Muscle of leg (tissue), 11 donors: ENCODE results near the gene XPNPEP3. TPM values are rescaled to one million over a fixed set of nuclear protein-coding genes. Genes with fewer than 3 reads are reported as not detected.
A peak's percentile ranks its signal among the peaks of the same experiment; 100 is the strongest.
"Not testable (repeated sequence)": the region's sequence is repeated elsewhere in the genome, so short reads cannot be mapped to it uniquely, and the experiment has no call there.

Experiments
- DNase-seq: peaks from one replicate; pipeline ENCODE4 v3.0.0; 2013
- H3K27ac ChIP-seq: one replicate; pipeline ENCODE4 v1.5.1; 2013; ENCODE audit warnings: mild to moderate bottlenecking, low read length, control low read depth
- H3K27me3 ChIP-seq: one replicate; pipeline ENCODE4 v1.6.1; 2013; ENCODE audit warnings: low read length; ENCODE audit not compliant: control insufficient read depth, insufficient read depth
- H3K36me3 ChIP-seq: one replicate; pipeline ENCODE4 v1.6.1; 2013; ENCODE audit warnings: low read length; ENCODE audit not compliant: control insufficient read depth, insufficient read depth
- H3K4me1 ChIP-seq: one replicate; pipeline ENCODE4 v1.6.1; 2013; ENCODE audit warnings: low read length; ENCODE audit not compliant: control insufficient read depth, insufficient read depth
- H3K4me3 ChIP-seq: one replicate; pipeline ENCODE4 v1.5.1; 2013; ENCODE audit warnings: low read length, control low read depth
- H3K9me3 ChIP-seq: replicated peaks from 2 replicates; pipeline ENCODE4 v1.6.1; 2013; ENCODE audit warnings: low read depth, low read length; ENCODE audit not compliant: control insufficient read depth
- WGBS: methylation state at CpG from one replicate; pipeline ENCODE4 v1.1.5; 2013; ENCODE audit warnings: missing lambda C conversion rate; ENCODE audit not compliant: insufficient coverage; 5-methylcytosine and 5-hydroxymethylcytosine counted together
- polyA plus RNA-seq, 8 donors: library from polyadenylated mRNA; unstranded; fragments of 120-200 nt; gene quantifications; one replicate each; pipeline versions ENCODE4 v1.2.1 to v1.2.3, GENCODE V29; 2013; ENCODE audit warnings: inconsistent platforms in 1 of 8, low replicate concordance in 1 of 8; ENCODE audit not compliant: insufficient read length in 8 of 8, insufficient read depth in 1 of 8
- total RNA-seq: library from RNA; stranded (reverse); fragments of 120-200 nt; gene quantifications from one replicate; pipeline ENCODE4 v1.2.4, GENCODE V29; 2013

The XPNPEP3 gene
- total and polyA plus RNA-seq, 9 donors = 7.8 to 12.8 (median 10.1) TPM

DNA sequence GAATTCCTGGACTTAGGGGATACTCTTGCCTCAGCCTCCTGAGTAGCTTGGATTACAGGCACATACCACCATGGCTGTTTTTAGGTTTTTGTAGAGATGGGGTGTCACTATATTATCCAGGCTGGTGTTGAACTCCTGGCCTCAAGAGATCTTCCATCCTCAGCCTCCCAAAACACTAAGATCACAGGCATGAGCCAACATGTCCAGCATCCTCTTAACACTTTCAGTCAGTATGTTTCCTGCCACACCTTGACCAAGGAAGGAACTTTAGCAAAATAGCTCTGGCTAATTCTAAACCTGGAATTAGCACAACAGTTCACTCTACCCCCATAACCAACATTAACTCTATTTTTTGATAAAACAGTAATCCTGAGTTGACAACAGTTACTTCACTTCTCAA, 32.2 kb downstream of the XPNPEP3 start:
- Histone ChIP-seq H3K27me3 (no peaks in the 10 kb centered on the region), H3K36me3 (peaks cover 30% of the 10 kb centered on the region), H3K4me1 (no peaks in the 10 kb centered on the region), H3K27ac (no peak overlapping the region), H3K9me3 (no peaks in the 10 kb centered on the region), H3K4me3 (no peak overlapping the region)
- DNase-seq = no peak

DNA sequence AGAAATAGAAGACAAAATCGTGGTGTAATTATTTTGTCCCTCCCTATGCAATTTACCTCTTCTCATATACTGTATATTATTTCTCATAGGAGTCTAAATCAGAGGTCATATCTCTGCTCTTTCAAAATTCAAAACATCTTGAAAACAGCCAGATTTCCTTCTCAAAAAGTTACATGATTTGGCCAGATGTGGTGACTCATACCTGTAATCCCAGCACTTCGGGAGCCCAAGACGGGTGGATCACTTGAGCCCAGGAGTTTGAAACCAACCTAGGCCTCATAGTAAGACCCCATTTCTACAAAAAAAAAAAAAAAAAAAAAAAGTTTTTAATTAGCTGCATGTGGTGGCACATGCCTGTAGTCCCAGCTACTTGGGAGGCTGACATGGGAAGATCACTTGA, 33.9 kb downstream of the XPNPEP3 start:
- no peak for DNase-seq
- WGBS = no CpG with 5 or more reads among the region's 3 CpGs
- H3K4me3 ChIP-seq = no peak overlapping the region

DNA sequence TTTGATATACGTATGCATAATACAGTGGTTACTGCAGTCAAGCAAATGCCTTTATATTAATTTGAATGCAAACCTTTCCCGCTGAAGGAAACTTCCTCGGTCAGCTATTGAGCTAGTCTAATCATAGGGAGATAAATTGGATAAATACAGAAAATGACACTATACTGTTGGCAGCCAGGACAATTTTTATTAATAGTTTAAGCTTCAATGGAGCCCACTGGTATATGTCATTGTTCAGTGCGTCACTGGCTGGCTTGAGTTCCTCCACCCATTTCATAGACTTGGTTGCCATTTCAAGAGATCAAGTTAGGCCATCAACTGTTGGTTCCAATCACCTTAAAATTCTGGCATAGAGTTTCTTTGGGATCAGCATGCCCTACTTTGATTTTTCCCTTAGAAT, 37.5 kb downstream of the XPNPEP3 start:
- Histone ChIP-seq H3K36me3 (peaks cover 8% of the 10 kb centered on the region), H3K27ac (no peak overlapping the region), H3K9me3 (no peaks in the 10 kb centered on the region), H3K4me3 (no peak overlapping the region), H3K4me1 (no peaks in the 10 kb centered on the region), H3K27me3 (no peaks in the 10 kb centered on the region)
- no peak for DNase-seq
- WGBS = 100% methylated on average over 1 of the region's 4 CpGs

More for the DNA sequence above, 33.9 kb downstream of the XPNPEP3 start:
- Histone ChIP-seq H3K27ac (no peak overlapping the region), H3K36me3 (peaks cover 27% of the 10 kb centered on the region), H3K27me3 (no peaks in the 10 kb centered on the region), H3K4me1 (no peaks in the 10 kb centered on the region), H3K9me3 (no peaks in the 10 kb centered on the region)

DNA sequence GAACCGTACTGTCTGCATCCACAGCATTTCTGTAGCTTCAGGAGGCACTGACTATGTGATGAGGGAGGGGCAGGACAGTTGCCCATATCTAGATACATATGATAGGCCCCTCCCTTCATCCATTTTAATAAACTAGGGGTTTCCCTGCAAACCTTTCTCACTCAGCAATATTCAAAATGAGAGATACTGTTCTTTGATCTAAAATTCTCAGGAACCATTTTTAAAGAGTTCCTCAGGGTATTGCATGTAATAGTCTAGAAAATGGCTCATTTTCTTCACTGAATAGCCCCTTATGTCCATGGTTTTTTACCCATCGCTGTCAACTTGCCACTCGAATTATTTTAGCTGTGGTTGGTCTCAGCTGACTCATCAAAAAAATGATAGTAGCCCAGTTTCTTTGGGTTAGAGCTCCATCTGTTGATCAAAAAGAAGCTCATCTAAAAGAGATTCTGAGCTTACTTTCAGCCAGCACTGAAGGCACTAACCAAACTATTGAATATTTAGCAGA, 42.0 kb downstream of the XPNPEP3 start:
- peak; percentile 67 for DNase-seq
- Histone ChIP-seq H3K27me3 (no peaks in the 10 kb centered on the region), H3K4me1 (no peaks in the 10 kb centered on the region), H3K27ac (no peak overlapping the region), H3K4me3 (no peak overlapping the region), H3K9me3 (no peaks in the 10 kb centered on the region), H3K36me3 (no peaks in the 10 kb centered on the region)
- WGBS = 36% methylated on average over 2 of the region's 3 CpGs

DNA sequence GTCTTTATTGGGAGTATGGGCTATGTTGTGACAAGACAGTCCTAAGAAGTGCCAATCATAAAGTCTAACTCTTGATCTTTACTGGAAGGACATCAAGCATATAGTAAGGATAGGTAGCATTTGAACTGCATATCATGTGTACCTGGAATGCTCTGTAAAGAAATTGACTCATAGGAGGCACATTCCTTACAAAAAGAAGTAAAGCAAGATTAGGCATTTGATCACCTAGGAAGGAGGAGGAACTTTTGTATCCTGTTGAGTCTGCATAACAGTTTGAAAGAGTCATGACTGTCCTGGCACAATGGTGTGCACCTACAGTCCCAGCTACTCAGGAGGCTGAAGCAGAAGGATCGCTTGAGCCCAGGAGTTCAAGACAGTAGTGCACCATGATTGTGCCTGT, 47.2 kb downstream of the XPNPEP3 start:
- no peak for DNase-seq
- WGBS = 100% methylated on average over 1 of the region's 1 CpG
- Histone ChIP-seq H3K4me3 (no peak overlapping the region), H3K4me1 (no peaks in the 10 kb centered on the region), H3K27me3 (no peaks in the 10 kb centered on the region), H3K27ac (no peak overlapping the region), H3K9me3 (no peaks in the 10 kb centered on the region), H3K36me3 (peaks cover 26% of the 10 kb centered on the region)

DNA sequence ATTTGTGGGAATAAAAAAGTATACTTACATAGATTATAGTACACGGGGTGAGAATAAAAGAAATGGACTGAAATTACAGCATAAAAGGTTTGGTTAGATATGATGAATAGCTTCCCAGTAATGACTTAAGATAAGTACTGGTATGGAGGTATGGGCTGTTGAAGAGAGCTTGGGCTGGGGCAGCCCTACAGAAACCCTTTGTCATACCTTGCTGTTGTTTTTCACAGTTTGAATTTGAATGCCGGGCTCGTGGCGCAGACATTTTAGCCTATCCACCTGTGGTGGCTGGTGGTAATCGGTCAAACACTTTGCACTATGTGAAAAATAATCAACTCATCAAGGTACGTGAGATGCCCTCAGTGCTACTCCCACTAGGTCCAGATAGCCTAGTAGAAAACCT, 51.9 kb downstream of the XPNPEP3 start:
- Histone ChIP-seq H3K4me1 (no peaks in the 10 kb centered on the region), H3K27me3 (no peaks in the 10 kb centered on the region), H3K27ac (no peak overlapping the region), H3K9me3 (no peaks in the 10 kb centered on the region), H3K36me3 (peaks cover 32% of the 10 kb centered on the region), H3K4me3 (no peak overlapping the region)
- no peak for DNase-seq
- 100% methylated on average over 3 of the region's 6 CpGs for WGBS

DNA sequence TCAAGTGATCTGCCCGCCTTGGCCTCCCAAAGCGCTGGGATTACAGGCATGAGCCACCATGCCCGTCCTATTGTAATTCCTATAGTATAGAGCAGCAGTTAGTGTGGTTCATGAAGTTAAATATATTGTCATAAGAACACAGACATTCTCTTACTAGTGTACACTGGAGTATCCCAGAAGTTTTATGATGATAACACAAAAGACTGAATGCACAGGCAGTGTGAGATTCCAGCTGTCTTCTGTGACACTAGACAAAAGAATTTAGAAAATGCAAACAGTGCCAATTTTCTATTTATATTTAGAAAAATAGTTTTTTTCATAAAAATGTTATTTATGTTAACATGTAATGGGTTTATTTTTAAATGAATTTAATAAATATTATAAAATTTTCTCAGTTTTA, 54.8 kb downstream of the XPNPEP3 start:
- no peaks in the 10 kb centered on the region for H3K9me3 ChIP-seq
- H3K4me1 ChIP-seq = no peaks in the 10 kb centered on the region
- no peak overlapping the region for H3K27ac ChIP-seq
- WGBS = no CpG with 5 or more reads among the region's 3 CpGs
- no peaks in the 10 kb centered on the region for H3K27me3 ChIP-seq
- H3K36me3 ChIP-seq = peaks cover 34% of the 10 kb centered on the region
- DNase-seq = no peak
- no peak overlapping the region for H3K4me3 ChIP-seq

DNA sequence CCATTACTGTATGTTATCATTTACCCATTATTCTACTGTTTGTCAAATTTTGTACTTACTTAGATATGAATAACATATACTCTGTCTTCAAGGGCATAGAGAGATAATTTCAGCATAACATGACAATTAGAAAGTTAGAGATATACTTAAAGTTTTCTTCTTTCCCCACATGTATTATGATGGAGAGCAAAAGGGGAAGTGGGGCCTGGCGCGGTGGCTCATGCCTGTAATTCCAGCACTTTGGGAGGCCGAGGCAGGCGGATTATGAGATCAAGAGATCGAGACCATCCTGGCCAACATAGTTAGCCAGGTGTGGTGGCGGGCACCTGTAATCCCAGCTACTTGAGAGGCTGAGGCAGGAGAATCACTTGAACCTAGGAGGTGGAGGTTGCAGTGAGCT, 56.0 kb downstream of the XPNPEP3 start:
- H3K9me3 ChIP-seq, H3K4me1 ChIP-seq, H3K27me3 ChIP-seq, H3K27ac ChIP-seq, H3K4me3 ChIP-seq, DNase-seq: not testable (repeated sequence)
- 98% methylated on average over 5 of the region's 6 CpGs for WGBS
- H3K36me3 ChIP-seq = peaks cover 39% of the 10 kb centered on the region

DNA sequence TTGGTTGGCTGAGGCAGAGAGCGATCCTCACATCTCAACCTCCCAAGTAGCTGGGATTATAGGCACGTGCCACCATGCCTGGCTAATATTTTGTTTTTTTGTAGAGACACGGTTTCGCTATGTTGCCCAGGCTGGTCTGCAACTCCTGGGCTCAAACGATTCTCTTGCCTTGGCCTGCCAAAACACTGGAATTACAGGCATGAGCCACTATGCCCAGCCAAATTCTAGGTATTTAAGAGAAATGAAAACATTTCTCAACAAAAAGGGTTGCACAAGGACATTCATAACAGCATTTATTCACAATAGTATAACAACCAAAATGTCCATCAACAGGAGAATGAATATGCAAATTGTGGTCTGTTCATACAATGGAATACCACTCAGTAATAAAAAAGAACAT, 62.5 kb downstream of the XPNPEP3 start:
- Histone ChIP-seq H3K27ac (no peak overlapping the region), H3K27me3 (no peaks in the 10 kb centered on the region), H3K4me1 (no peaks in the 10 kb centered on the region), H3K36me3 (peaks cover 38% of the 10 kb centered on the region), H3K9me3 (no peaks in the 10 kb centered on the region), H3K4me3 (no peak overlapping the region)
- DNase-seq = no peak
- 80% methylated on average over 1 of the region's 5 CpGs for WGBS

DNA sequence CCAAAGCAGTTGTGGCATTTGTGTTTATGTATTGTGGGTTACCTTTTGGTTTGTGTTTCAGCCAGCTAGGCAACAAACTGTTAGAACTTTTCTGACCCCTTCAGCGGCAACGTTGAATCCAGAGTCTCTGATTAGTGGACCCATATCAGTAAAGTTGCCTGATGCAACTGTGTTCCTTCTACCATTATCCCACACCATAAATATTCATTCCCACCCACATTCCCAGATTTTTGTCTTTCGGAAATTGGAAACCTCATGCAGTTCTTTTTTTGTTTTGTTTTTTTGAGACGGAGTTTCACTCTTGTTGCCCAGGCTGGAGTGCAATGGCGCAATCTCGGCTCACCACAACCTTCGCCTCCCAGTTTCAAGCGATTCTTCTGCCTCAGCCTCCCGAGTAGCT, 63.6 kb downstream of the XPNPEP3 start:
- H3K36me3 ChIP-seq = peaks cover 41% of the 10 kb centered on the region
- no peaks in the 10 kb centered on the region for H3K27me3 ChIP-seq
- DNase-seq = no peak
- no peak overlapping the region for H3K4me3 ChIP-seq
- H3K4me1 ChIP-seq = no peaks in the 10 kb centered on the region
- H3K9me3 ChIP-seq = no peaks in the 10 kb centered on the region
- WGBS = 100% methylated on average over 2 of the region's 9 CpGs
- no peak overlapping the region for H3K27ac ChIP-seq
